PC-9 (cell line): Measurements from ENCODE around the gene HLA-DRB1. TPM values are rescaled to one million over a fixed set of nuclear protein-coding genes. Genes with fewer than 3 reads are reported as not detected.

Experiments
- BruUV-seq: library from RNA; stranded (reverse); fragments of 400-500 nt; replicated peaks from 2 replicates; lab custom pipeline; 2021; lab: Mats Ljungman, UMichigan
- CTCF ChIA-PET: fragments of 300-600 bp; sonication (Branson Sonifier 250); formaldehyde crosslinking; loops from one replicate; lab custom pipeline; 2022; ENCODE audit warnings: antibody characterized with exemption; lab: Charles Lee
- POLR2A ChIA-PET: fragments of 300-600 bp; sonication (Branson Sonifier 250); formaldehyde crosslinking; loops from one replicate; lab custom pipeline; 2022; ENCODE audit warnings: antibody characterized with exemption; ENCODE audit not compliant: unreplicated experiment; lab: Charles Lee
- DNase-seq, 2 experiments: peaks; one replicate each; pipeline versions ENCODE4 v3.0.0 to v3.0.0-alpha.2; 2015 to 2022; ENCODE audit warnings: mixed read lengths in 1 of 2
- H2AFZ ChIP-seq: fragments of 200-600 bp; sonication (generic); 2 replicates; pipeline ENCODE4 v1.8.1; 2017; ENCODE audit warnings: antibody characterized with exemption
- H3F3A ChIP-seq: fragments of 200-600 bp; sonication (generic); 2 replicates; pipeline ENCODE4 v1.8.1; 2017; ENCODE audit warnings: antibody characterized with exemption, mild to moderate bottlenecking, low read depth; ENCODE audit not compliant: insufficient read depth
- H3K27ac ChIP-seq: fragments of 200-600 bp; sonication (generic); 2 replicates; pipeline ENCODE4 v1.6.1; 2016; ENCODE audit warnings: mixed run types
- H3K27me3 ChIP-seq: fragments of 200-600 bp; sonication (generic); 2 replicates; pipeline ENCODE4 v1.6.1; 2016; ENCODE audit warnings: low read depth, mixed run types; ENCODE audit not compliant: insufficient read depth
- H3K36me3 ChIP-seq: fragments of 200-600 bp; sonication (generic); 2 replicates; pipeline ENCODE4 v1.6.1; 2016; ENCODE audit warnings: low read depth, mixed run types
- H3K4me1 ChIP-seq: fragments of 200-600 bp; sonication (generic); replicated peaks from 2 replicates; pipeline ENCODE4 v1.6.1; 2016; ENCODE audit warnings: mixed run types; ENCODE audit not compliant: insufficient read depth
- H3K4me2 ChIP-seq: fragments of 200-600 bp; sonication (generic); 2 replicates; pipeline ENCODE4 v1.6.1; 2017; ENCODE audit warnings: mixed run types
- H3K4me3 ChIP-seq: fragments of 200-600 bp; sonication (generic); 2 replicates; pipeline ENCODE4 v1.6.1; 2016; ENCODE audit warnings: mixed run types
- H3K79me2 ChIP-seq: fragments of 200-600 bp; sonication (generic); 2 replicates; pipeline ENCODE4 v1.6.1; 2017; ENCODE audit warnings: low read depth, mixed run types
- H3K9me2 ChIP-seq: fragments of 200-600 bp; sonication (generic); 2 replicates; pipeline ENCODE4 v1.8.1; 2017; ENCODE audit warnings: mild to moderate bottlenecking; ENCODE audit not compliant: insufficient read depth
- H3K9me3 ChIP-seq: fragments of 200-600 bp; sonication (generic); 2 replicates; pipeline ENCODE4 v1.8.1; 2016; ENCODE audit warnings: low read depth; ENCODE audit not compliant: insufficient read depth
- H4K20me1 ChIP-seq: fragments of 200-600 bp; sonication (generic); 2 replicates; pipeline ENCODE4 v1.8.1; 2017; ENCODE audit not compliant: insufficient read depth
- CTCF ChIP-seq: fragments of 200-600 bp; sonication (generic); conservative IDR thresholded peaks from 2 replicates; pipeline ENCODE4 v1.6.1; 2017; ENCODE audit warnings: mixed run types, antibody characterized with exemption, mild to moderate bottlenecking, moderate library complexity
- EZH2 ChIP-seq: fragments of 200-600 bp; sonication (generic); IDR thresholded peaks from 2 replicates; pipeline ENCODE4 v1.8.0; 2017; ENCODE audit warnings: antibody characterized with exemption, low read depth
- intact Hi-C: fragments of 100-400 bp; cut with micrococcal nuclease; formaldehyde crosslinking; loops from one replicate; pipeline ENCODE4 v1.10.0; 2022; ENCODE audit not compliant: unreplicated experiment
- total RNA-seq: library from RNA; stranded (reverse); gene quantifications from 2 replicates; pipeline ENCODE4 v1.2.3, GENCODE V29; 2021

Gene HLA-DRB1
- total RNA-seq, 1 experiment from 2014 or later: 3.1 TPM

- Histone ChIP-seq H2AFZ (no peak overlapping the region), H3K4me2 (no peak overlapping the region), H3K27me3 (peaks cover 14% of the 10 kb centered on the region), H3F3A (no peaks in the 10 kb centered on the region), H3K27ac (no peak overlapping the region), H4K20me1 (no peaks in the 10 kb centered on the region), H3K4me3 (no peak overlapping the region), H3K9me3 (no peaks in the 10 kb centered on the region), H3K36me3 (no peaks in the 10 kb centered on the region), H3K9me2 (no peaks in the 10 kb centered on the region; the same call in 1 of the 2 replicates), H3K4me1 (no peaks in the 10 kb centered on the region), H3K79me2 (no peaks in the 10 kb centered on the region)
- DNase-seq: no peak
- BruUV-seq: no TSS peak
- POLR2A ChIA-PET: no interaction called here
- intact Hi-C loops: no loop called here
- CTCF ChIA-PET: no interaction called here
- no peak for TF ChIP-seq EZH2
- TF ChIP-seq CTCF: no peak
Observed at GRCh38 chr6:32607988-32608298, 18.3 kb upstream of the HLA-DRB1 start.

GRCh38 chr6:32607263-32607987 lies 17.8 kb upstream of the HLA-DRB1 start:
- POLR2A ChIA-PET: no interaction called here

DNA sequence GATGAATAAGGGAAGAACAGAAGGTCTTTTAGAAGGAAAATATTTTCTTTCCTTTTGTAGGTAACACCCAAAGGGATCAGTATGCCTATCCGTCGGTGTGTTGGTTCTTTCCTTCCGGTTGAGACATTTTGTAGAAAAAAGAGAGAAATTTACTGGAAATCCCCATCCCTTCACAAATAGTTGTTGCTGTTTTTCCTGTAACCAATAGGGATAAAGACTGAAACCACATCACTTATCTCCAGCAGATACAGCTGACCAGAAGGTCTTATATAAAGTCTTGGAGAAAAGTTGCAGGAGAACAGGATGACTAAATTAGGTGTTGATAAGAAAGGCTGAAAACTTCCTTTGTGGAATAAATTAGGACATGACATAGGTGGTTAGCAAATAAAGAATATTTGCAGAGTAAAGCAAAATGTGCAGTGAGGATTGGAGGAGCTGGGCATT lies 14.8 kb upstream of the HLA-DRB1 start:
- intact Hi-C loops: no loop called here
- Histone ChIP-seq H3K4me2 (no peak overlapping the region), H3K9me3 (no peaks in the 10 kb centered on the region), H3F3A (no peaks in the 10 kb centered on the region), H3K9me2 (no peaks in the 10 kb centered on the region), H3K79me2 (no peaks in the 10 kb centered on the region), H3K36me3 (no peaks in the 10 kb centered on the region), H3K27me3 (peaks cover 23% of the 10 kb centered on the region), H3K27ac (no peak overlapping the region), H4K20me1 (no peaks in the 10 kb centered on the region), H3K4me1 (no peaks in the 10 kb centered on the region), H3K4me3 (no peak overlapping the region), H2AFZ (no peak overlapping the region)
- no TSS peak for BruUV-seq
- DNase-seq: no peak
- POLR2A ChIA-PET: no interaction called here
- CTCF ChIA-PET: no interaction called here
- no peak for TF ChIP-seq CTCF
- no peak for TF ChIP-seq EZH2

More at GRCh38 chr6:32607263-32607987, 17.8 kb upstream of the HLA-DRB1 start:
- H4K20me1 ChIP-seq: no peaks in the 10 kb centered on the region
- no peak for DNase-seq
- no peaks in the 10 kb centered on the region for H3F3A ChIP-seq
- H2AFZ ChIP-seq: no peak overlapping the region
- no peaks in the 10 kb centered on the region for H3K9me3 ChIP-seq
- H3K4me2 ChIP-seq: no peak overlapping the region
- H3K9me2 ChIP-seq: no peaks in the 10 kb centered on the region; the same call in 1 of the 2 replicates
- no peak for TF ChIP-seq CTCF
- no peak for TF ChIP-seq EZH2
- H3K27ac ChIP-seq: no peak overlapping the region
- no peaks in the 10 kb centered on the region for H3K79me2 ChIP-seq
- H3K4me3 ChIP-seq: no peak overlapping the region
- no peaks in the 10 kb centered on the region for H3K36me3 ChIP-seq
- intact Hi-C loops: no loop called here
- CTCF ChIA-PET: no interaction called here
- no peaks in the 10 kb centered on the region for H3K4me1 ChIP-seq
- H3K27me3 ChIP-seq: peaks cover 19% of the 10 kb centered on the region
- BruUV-seq: no TSS peak
